GM21786 (cell line): ENCODE data around the gene HAUS5.
A peak's percentile ranks its signal among the peaks of the same experiment; 100 is the strongest.
"Not testable (repeated sequence)": the region's sequence is repeated elsewhere in the genome, so short reads cannot be mapped to it uniquely, and the experiment has no call there.

ENCODE experiments used
- ATAC-seq: cut with Tn5 transposase; IDR thresholded peaks from one replicate; pipeline ENCODE4 v1.9.1; 2021; ENCODE audit not compliant: unreplicated experiment

Gene HAUS5

DNA sequence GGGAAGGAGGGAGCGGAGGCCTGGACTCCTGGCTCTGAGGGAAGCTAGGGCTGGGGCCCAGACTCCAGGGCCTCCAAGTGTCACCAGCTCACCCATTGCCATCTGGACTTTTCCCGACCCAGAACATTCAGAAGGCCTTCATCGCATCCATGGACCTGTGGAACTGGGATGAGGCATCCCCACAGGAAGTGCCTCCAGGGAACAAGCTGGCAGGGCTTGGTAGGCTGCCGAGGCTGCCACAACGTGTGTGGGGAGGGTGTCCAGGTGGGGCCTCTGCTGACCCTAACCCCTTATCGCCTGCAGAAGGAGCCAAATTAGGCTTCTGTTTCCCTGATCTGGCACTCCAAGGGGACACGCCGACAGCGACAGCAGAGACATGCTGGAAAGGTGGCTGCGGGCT, 29.8 kb downstream of the HAUS5 start:
- ATAC-seq, result no peak

- ATAC-seq, result no peak
Observed at GRCh38 chr19:35642798-35643254, 30.3 kb downstream of the HAUS5 start.

GRCh38 chr19:35643255-35644205, 31.0 kb downstream of the HAUS5 start:
- peak; percentile 32 for ATAC-seq

DNA sequence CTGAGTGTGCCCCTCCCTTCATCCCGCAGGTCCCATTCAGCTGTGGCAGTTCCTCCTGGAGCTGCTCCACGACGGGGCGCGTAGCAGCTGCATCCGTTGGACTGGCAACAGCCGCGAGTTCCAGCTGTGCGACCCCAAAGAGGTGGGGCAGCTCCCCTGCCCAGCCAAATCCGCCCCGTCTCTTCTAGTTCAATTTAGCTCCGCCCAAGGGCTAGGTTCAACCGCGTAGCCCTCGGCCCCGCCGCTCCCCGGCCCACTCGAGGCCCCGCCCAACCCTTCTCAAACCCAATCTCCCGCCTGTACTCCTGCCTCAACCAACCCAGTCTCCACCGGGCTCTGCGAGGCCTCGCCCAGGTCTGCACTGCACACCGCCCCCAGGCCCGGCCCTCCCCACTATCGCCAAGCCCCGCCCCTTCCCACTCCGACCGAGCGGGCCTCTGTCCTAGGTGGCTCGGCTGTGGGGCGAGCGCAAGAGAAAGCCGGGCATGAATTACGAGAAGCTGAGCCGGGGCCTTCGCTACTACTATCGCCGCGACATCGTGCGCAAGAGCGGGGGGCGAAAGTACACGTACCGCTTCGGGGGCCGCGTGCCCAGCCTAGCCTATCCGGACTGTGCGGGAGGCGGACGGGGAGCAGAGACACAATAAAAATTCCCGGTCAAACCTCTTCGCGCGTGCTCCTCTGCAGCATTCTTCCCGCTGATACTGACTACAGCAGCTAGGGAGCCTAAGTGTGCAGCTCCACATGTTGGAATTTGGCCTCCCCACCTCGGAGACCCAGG, 31.9 kb downstream of the HAUS5 start:
- peak; percentile 68 for ATAC-seq

- no peak for ATAC-seq
Observed at GRCh38 chr19:35644987-35645679, 32.6 kb downstream of the HAUS5 start.

DNA sequence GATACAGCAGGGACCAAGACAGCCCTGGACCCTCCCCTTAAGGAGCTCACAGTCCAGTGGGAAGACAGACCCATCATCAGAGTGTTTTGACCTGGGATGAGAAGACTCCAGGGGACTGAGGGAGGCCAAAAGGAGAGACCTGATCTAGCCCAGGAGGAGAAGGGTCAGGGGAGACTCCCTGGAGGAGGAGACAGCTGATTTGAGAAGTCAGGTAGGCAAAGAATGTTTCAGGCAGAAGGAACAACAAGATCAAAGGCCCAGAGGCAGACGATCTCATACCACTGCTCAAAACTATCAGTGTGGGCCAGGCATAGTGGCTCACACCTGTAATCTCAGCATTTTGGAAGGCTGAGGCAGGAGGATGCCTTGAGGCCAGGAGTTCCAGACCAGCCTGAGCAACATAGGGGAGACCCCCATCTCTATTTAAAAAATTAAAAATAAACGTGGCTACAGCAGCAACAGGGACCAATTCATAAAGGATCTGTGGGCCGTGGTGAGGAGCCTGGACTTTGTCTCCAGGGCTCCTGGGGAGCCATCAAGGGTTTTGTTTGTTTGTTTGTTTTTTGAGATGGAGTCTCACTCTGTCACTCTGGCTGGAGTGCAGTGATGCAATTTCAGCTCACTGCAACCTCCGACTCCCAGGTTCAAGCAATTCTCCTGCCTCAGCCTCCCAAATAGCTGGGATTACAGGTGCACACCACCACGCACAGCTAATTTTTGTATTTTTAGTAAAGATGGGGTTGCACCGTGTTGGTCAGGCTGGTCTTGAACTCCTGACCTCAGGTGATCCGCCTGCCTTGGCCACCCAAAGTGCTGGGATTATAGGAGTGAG, 33.4 kb downstream of the HAUS5 start:
- no peak for ATAC-seq

GRCh38 chr19:35648017-35648961, 35.8 kb downstream of the HAUS5 start, which contains the start of gene COX6B1:
TSS of gene COX6B1 (plus strand) at chr19:35648323. CDS start at chr19:35651244, 2,921 bp downstream.
- ATAC-seq, result peak; percentile 49

DNA sequence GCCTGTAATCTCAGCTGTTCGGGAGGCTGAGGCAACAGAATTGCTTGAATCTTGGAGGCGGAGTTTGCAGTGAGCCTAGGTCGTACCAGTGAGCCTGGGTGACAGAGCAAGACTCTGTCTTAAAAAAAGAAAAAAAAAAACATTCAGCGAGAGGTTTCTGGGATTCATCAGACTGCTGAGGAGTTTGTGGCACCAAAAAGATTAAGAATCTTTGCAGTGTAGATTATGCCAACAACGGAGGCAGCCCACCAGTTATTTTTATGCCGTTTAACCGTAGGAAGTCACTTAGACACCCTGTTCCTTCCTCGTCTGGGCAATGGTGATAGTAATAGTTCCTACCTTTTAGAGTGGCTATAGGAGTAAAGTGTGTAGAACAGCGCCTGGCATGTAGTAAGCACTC, 38.0 kb downstream of the HAUS5 start:
- ATAC-seq, result no peak

GRCh38 chr19:35654828-35655227, 42.3 kb downstream of the HAUS5 start:
- not testable (repeated sequence) for ATAC-seq

GRCh38 chr19:35655600-35655999, 43.1 kb downstream of the HAUS5 start:
- no peak for ATAC-seq

DNA sequence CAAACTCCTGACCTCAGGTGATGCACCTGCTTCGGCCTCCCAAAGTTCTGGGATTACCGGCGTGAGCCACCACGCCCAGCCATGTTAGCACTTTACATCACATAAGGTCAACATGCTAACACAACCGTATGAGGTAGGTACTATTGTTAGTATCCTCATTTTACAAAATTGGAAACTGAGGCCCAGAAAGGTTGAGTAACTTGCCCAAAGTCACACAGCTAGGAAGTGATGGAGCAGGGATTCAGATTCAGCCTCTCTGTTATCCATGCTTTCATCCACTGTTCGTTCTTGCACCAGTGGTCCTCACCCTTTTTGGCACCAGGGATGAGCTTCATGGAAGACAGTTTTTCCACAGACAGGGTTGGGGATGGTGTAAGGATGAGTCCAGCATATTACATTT, 44.2 kb downstream of the HAUS5 start:
- no peak for ATAC-seq

GRCh38 chr19:35657904-35658700, 45.6 kb downstream of the HAUS5 start:
- no peak for ATAC-seq

DNA sequence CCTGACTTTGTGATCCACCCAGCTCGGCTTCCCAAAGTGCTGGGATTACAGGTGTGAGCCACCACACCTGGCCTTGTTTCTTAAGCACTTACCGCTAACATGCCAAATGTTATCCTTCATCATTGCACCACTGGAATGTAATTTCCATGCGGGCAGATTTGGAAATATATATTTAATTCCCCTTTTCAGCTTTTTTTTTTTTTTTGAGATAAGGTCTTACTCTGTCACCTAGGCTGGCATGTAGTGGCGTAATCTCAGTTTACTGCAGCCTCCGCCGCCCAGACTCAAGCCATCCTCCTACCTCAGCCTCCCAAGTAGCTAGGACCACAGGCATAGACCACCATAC, 49.4 kb downstream of the HAUS5 start:
- ATAC-seq, result no peak

DNA sequence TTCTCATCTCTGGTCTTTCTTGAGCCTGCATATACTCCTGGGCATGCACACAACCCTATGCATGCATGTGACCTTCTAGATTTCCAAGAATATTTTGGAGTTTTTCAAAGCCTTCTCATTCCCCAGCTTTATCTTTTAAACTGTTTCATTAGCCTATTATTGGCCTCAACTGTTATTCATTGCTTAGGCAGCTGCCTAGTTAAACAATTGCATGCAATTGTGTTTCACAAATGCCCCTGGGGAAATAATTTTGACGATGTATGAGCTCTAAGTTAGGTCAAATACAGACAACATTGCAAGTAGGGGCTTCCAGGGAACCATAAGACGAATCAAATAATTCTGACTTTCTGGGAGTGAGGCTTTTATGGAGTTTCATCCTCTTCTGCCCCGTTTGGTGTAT, 51.4 kb downstream of the HAUS5 start:
- no peak for ATAC-seq

DNA sequence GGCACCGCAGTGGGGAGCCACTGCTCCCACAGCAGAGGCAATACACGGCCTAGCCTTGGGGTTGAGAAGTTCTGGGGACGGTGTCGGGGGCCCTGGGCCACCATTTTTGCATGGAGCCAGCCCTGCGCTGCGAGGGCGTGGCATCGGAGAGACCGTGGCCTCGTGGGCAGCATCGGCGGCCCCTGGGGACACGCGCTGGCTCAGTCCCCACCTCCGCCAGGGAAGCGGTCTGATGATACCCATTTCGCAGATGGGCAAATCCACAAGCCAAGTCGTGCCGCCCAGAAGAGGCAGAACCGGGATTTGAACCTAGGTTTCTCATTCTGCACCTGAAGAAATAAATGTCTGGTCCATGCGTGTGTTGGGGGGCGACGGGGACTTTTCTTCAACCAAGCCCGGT, 52.6 kb downstream of the HAUS5 start:
- no peak for ATAC-seq

GRCh38 chr19:35665604-35666003, 53.1 kb downstream of the HAUS5 start:
- ATAC-seq, result no peak

- no peak for ATAC-seq
Observed at GRCh38 chr19:35666251-35666913, 53.8 kb downstream of the HAUS5 start, which contains the start of gene UPK1A. TSS of gene UPK1A (plus strand) at chr19:35666517. CDS start at chr19:35666813, 296 bp downstream.

GRCh38 chr19:35669566-35669965, 57.0 kb downstream of the HAUS5 start:
- ATAC-seq, result no peak
